HG03196 (cell line): ENCODE data around the gene CASP5.
A peak's percentile ranks its signal among the peaks of the same experiment; 100 is the strongest.
"Not testable (repeated sequence)": the region's sequence is repeated elsewhere in the genome, so short reads cannot be mapped to it uniquely, and the experiment has no call there.

Experiments used
- ATAC-seq: cut with Tn5 transposase; IDR thresholded peaks from one replicate; pipeline ENCODE4 v1.9.1; 2021; ENCODE audit not compliant: unreplicated experiment

CASP5 gene

DNA sequence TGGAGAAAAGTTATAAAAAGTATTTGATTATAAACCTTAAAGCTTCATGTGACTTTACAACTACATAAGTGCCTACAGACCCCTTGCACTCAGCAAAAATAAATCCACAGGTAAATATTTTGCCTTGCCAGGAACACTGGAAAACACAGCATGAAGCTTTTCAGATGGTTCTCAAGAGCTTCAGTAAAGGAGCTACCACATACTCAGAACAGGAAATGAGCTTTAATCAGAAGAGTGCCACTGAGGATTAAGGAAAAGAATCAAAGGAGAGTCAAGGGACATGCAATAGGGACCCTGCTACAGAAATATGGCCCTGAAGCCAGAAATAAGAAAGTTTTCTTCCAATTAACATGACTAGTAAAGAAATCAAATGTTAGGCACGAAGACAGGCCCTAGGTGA lies 10.8 kb upstream of the CASP5 start:
- ATAC-seq = no peak

DNA sequence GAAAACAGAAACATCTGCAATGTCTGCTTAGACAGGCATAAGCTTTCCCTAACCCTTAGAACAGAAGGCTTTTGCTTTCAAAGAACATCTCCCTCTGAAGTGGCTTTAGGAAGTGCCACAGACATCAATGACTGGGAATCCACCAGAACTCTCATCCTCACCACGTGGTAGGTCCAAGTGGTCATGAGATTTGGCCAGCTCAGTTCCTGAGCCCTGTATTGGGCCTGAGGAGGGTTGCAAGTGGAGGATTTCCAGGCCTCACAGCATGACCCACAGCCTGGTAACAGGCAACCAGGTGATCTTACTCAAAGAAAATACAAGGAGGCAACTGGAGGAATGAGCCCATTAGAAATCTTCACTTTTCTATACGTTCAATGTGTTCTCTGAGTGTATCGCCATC lies 10.4 kb upstream of the CASP5 start:
- ATAC-seq = no peak

GRCh38 chr11:105032495-105032894 lies 9.5 kb upstream of the CASP5 start:
- ATAC-seq = no peak

DNA sequence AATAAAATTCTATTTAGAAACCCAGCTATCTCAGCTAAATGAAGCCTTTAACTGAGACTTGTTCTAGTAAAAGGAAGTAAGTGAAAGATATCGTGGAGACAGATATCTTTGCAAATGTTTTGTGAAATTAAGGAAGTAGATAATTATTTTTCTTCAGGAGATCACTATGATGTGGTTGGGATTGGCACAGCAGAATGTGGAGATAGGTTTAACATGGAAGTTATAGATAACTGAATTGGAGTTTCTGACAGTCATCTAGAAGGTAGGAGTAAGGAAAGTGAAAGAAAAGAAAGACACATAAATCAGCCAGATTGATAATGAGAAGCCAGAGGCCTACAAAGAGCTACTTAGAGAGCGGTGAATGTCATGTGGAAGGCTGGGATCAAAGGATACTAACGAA lies 4.7 kb upstream of the CASP5 start:
- no peak for ATAC-seq

DNA sequence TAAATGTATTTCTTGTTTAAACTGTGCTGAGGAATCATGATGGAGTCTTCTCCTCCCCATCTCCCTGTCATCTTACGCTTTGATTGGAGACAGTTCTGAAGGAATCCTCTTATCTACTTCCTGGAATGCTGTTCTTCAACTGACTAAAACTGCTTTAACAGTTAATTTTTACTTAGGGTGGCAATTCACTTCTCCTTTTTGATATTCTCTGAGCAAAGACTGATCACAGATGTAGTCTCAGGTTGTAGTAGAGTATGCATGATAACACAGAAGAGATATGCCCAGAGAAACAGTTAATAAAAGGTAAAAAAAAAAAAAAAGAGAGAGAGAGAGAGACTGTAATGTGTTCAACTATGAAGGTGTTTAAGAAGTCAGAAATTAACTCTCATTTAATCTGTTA lies 1.4 kb upstream of the CASP5 start:
- ATAC-seq = no peak

- no peak for ATAC-seq
Measured at GRCh38 chr11:105022527-105022926, 441 bp downstream of the CASP5 start.

- ATAC-seq = no peak
Measured at GRCh38 chr11:105007463-105007862, 15.5 kb downstream of the CASP5 start.

DNA sequence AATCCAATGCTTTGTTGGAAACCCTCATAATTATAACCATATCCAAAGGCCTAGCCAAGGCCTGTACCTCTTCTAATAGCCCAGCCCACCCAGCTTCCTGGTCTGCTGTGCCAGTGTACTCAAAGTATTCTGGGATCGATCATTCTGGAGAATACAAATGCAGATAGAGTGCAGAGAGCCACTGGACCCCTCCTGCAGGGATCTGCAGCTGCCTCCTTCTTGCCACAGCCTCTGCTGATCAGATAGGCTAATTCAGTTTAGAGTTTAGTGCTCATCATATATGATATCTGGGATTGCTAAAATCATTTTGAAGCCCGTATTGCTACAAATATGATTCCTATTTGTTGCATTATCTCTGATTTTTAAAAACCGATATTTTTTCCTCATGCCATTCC lies 17.5 kb downstream of the CASP5 start:
- ATAC-seq = no peak

DNA sequence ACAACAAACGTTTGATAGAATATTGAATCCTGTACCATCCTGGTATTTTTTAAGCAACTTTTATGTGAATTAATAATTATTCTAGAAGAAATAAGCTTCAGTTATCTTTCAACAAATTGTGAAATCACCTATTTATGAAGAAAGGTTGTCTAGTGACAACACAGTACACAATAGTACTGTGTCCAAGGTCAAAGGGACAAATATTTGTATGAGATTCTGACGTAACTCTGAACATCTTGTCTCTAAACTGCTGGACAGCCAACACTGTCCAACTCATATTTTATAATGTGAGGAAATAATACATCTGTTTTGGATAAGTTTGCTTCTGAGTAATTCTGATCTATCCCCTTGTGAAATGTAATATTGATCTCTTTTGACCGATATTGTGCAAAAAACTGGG lies 18.9 kb downstream of the CASP5 start:
- ATAC-seq = no peak

GRCh38 chr11:105003151-105003550 lies 19.8 kb downstream of the CASP5 start:
- ATAC-seq = no peak

DNA sequence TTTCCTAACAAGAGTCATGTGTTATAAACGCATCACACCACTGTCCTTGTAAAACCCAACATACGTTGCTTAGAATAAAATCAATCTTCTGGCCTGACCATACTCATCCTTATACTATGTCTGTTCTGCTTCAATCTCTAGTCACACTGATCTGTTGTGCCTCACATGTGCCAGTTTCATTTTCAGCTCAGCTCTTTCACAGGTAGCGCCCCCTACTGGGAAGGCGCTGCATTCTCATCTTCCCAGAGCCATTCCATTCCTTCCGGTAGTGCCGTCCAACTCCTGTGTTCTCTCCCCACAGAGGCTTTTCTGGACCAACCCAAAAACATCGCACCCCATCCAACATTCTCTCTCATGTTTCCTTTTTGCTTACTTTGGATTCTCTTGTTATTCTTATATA lies 22.2 kb downstream of the CASP5 start:
- ATAC-seq = peak; percentile 92

- ATAC-seq = no peak
Measured at GRCh38 chr11:105000167-105000566, 22.8 kb downstream of the CASP5 start.

DNA sequence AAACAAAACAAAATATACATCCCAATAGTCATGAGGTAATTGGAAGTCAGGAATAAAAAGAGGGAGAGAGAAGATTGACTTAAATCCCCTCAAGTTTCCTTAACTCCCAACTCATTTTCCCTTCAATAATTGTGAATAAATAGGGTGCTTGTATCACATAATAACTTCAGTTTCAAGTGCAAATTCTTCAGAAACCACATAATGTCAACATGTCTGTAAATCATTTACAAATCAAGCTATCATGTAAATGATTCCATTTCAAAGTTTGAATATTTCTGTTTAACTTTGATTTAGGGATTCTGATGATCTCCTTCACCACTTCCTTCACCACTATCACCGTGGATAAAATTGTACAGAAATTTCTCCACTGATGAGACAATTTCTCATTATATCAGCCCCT lies 23.2 kb downstream of the CASP5 start:
- no peak for ATAC-seq

DNA sequence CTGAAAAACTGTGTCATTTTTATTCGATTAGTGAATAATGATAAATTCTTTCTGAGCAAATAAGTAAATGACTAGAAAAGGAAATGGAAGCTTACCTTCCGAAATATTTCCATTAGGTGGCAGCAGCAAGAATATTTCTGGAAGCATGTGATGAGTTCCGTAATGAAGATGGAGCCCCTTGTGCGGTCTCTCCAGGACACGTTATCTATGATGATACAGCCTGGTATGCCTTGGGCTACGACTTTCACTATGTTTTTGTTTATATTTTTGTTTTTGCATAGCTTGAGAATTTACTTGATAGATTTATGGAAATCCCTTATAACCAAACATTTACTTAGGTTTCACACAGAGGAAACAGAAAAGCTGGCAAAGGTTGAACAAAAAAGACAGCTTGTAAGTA lies 25.7 kb downstream of the CASP5 start:
- no peak for ATAC-seq

- ATAC-seq = no peak
Measured at GRCh38 chr11:104995001-104995408, 28.0 kb downstream of the CASP5 start.

- ATAC-seq = no peak
Measured at GRCh38 chr11:104992781-104993180, 30.2 kb downstream of the CASP5 start.

GRCh38 chr11:104991994-104992393 lies 31.0 kb downstream of the CASP5 start:
- no peak for ATAC-seq

DNA sequence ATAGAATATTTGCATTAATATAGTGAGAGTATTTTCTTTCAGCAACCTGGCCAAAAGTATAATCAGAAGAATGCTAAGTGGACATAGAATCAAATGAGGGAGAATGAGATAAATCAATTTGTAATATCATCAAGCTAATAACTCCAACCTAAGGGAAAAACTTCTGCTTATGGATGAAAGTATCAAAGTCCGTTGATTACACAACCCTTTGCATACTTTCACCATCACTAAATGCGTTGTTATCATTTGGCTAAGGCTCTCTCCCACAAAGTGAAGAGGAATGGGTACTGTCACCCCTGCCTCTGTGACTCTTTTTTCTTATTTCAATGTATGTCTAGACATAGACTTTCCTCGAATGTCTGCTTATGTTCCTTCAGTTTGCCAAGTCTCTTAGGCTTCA lies 38.2 kb downstream of the CASP5 start:
- ATAC-seq = no peak

GRCh38 chr11:104979839-104980238 lies 43.1 kb downstream of the CASP5 start:
- no peak for ATAC-seq

GRCh38 chr11:104973616-104974015 lies 49.4 kb downstream of the CASP5 start:
- no peak for ATAC-seq

- not testable (repeated sequence) for ATAC-seq
Measured at GRCh38 chr11:104972924-104973323, 50.0 kb downstream of the CASP5 start.

DNA sequence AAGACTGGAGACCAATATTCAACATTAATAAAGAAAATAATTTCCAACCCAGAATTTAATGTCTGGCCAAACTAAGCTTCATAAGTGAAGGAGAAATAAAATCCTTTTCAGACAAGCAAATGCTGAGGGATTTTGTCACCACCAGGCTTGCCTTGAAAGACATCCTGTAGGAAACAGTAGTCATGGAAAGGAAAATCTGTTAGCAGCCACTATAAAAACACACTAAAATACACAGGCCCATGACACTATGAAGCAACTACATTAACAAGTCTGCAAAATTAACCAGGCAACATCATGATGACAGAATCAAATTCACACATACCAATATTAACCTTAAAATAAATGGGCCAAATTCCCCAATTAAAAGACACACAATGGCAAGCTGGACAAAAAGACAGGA lies 52.2 kb downstream of the CASP5 start:
- no peak for ATAC-seq

DNA sequence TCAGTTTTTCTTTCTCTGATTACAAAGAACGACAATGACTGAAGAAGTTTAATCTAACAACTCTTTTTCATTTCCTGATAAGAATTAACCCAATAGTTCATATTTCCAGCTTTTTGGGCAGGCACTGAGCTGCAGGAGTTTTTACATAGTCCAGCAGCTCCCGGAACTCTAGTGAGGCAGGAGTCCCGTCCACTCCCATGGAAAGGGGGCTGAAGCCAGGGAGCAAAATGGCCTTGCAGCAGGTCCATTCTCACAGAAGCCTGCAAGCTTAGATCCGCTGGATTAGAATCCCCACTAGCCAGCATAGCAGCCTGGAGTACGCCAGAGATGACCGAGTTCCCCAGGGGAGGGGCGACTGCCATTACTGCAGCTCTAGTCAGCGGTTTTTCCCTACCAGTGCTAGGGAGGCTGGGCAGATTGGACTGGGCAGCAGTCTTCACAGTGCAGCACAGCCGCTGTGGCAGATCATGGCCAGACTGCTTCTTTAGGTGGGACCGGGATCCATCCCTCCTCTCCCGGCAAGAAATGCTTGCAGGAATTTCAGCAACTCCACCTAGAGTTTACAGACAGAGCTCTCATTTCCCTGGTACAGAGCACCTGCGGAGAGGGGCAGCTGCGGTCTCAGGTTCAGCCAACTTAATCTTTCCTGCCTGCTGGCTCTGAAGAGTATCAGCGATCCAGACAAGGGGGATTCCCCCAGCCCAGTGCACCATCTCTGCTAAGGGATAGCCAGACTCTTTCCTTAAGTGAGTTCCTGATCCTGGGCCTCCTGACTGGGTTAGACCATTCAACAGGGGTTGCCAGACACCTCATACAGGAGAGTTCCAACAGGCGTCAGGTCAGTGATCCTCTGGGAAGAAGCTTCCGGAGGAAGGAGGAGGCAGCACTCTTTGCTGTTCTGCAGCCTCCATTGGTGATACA lies 53.9 kb downstream of the CASP5 start:
- no peak for ATAC-seq
